ENCODE data around the gene PLEKHH1.

DNA sequence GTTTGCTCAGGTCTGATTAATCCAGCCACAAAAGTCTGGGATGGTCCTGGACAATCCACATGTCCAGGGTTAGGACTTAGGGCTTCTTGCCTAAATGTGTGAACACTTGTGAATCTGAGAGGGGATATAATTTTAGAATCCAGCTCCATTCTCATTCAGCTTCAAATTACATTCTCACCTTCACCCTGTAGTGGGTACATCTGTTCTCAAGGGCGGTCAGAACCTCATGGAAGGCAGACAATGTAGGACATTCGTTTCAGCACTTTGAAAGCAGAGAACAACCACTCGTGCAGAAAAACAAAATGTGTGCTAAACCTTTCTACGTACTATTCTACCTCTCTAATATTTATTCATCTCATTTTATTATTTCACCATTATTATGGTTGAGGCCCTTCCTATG, 45.8 kb upstream of the PLEKHH1 start:
- no peak for TF ChIP-seq CEBPB (IDR thresholded peaks at IDR 0.05; ENCODE audit: low read depth, low read length)
- TF ChIP-seq CTCF (IDR thresholded peaks at IDR 0.05; ENCODE audit: control extremely low read depth in 1 of 3, insufficient read depth in 1 of 3, low read depth in 1 of 3, low read length in 3 of 3): no peak
- TF ChIP-seq EP300 (IDR thresholded peaks at IDR 0.05; ENCODE audit: borderline replicate concordance in 1 of 2, low read depth in 2 of 2, low read length in 2 of 2): no peak
- no peak for TF ChIP-seq POLR2A (IDR thresholded peaks at IDR 0.05; ENCODE audit: control extremely low read depth in 1 of 2, low read depth in 2 of 2, low read length in 2 of 2)
- TF ChIP-seq POLR2AphosphoS5 (IDR thresholded peaks at IDR 0.05; ENCODE audit: low read depth, low read length): no peak
